ENCODE measurements around the gene MAP1LC3B2.

MAP1LC3B2 gene

DNA sequence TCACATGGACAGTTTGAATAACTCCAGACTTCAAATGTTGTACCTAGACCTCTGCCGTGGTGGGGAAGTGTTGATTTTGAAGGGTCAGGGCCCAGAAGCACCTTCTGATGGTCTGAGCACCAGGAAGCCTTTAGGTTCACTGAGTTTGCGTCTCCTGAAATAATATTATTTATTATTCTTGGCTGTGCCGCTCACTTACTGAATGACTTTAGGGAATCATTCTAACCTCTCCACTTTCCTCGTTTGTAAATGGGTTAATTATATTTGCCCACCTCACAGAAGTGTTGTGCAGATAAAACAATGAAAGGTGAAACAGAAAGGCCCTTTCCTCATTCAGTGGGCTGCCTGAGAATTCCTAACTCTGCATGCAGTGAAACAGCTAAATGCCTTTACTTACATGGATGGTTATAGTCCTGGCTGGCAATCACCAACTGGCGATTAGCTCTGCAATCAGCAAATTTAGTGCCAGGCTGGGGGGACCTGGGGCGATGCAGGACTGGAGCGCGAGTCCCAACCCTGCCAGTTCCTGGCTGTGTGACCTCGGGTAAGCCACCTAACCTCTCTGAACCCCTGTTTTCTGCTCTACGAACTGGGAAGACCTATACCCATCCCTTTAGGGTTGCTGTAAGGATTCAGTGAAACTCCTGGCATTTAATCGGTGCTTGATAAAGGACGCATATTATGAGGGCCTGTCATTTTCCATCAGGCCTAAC is 57.5 kb downstream of the MAP1LC3B2 start:
- no peak for DNase-seq

DNA sequence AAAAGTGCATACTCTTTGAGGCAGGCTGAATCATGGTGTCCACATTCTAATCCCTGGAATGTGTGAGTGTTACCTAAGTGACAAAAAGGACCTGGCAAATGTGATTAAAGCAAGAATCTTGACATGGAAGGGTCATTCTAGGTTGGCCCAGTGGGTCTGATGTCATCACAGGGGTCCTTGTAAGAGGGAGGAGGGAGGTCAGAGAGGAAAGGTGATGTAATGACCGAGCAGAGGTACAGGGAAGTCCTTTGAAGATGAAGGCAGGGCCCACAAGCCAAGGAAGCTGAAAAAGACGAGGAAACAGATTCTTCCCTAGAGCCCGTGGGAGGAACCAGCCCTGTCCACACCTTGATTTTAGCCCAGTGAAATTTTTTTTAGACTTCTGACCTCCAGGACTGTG is 60.1 kb downstream of the MAP1LC3B2 start:
- no peak for DNase-seq

- DNase-seq, result no peak
Observed at GRCh38 chr12:116620124-116620491, 60.9 kb downstream of the MAP1LC3B2 start.

- DNase-seq, result no peak
Observed at GRCh38 chr12:116620492-116621191, 61.5 kb downstream of the MAP1LC3B2 start.

DNA sequence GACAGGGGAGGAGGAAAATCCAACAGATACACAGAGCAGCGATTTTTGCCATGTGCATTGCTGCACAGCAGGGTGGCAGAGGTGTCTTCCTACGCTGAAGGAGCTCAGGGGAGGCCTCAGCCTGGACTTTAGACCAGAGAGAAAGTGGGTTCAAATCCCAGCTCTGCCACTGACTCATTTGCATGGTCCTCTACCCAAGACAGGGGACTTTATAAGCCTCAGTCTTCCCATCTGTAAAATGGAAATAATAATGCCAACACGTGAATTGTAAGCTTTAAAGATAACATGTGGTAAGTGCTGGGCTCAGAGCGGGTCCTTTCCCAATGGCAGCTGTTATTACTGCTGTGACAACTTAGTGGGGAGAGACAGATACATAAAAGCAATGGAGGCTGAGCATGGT is 62.0 kb downstream of the MAP1LC3B2 start:
- no peak for DNase-seq

DNA sequence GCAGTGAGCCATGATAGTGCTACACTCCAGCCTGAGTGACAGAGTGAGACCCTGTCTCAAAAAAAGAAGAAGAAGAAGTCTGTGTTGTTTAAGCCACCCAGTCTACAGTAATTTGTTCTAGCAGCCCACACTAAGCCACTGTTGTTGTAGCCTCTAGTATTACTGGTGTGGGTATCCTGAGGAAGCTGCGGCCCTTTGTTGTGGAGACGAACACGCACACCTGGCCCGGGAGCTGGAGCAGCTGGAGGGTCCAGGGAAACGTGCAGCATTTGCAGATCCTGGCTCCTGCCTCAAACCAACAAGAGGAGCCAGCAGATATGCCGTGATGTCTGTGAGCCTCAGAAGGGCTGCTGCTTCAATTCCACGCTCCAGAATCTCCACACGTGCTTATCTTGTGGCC is 65.3 kb downstream of the MAP1LC3B2 start:
- DNase-seq, result no peak

DNA sequence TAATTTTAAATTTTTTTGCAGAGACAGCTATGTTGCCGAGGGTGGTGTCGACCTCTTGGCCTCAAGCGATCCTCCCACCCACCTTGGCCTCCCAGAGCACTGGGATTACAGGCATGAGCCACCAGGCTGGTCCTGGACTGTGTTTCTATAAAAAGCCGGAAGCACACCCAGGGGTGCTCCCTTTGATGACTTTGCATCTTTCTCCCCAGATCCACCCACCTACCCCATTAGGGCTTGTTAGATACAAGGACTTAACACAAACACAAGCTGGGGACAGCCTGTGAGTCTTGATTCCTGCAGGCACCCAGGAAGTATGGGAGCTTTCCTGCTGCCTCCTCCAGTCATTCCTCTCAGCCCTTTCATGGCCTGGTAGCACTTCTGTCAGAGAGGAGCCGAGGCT is 67.0 kb downstream of the MAP1LC3B2 start:
- DNase-seq, result no peak
